Peyer's patch (tissue), 4 donors: ENCODE results near the gene PELI1.

Experiments
- CTCF ChIP-seq, 6 experiments: fragments of 450-650 bp in 4 of 6; fragments of 200-600 bp in 2 of 6; sonication (generic) in 1 of 6; IDR thresholded peaks; one replicate each; pipeline ENCODE4 v1.5.1; 2017 to 2019; ENCODE audit warnings: antibody characterized with exemption in 6 of 6, mild to moderate bottlenecking in 3 of 6, moderate library complexity in 1 of 6
- POLR2A ChIP-seq, 2 donors: fragments of 450-650 bp; IDR thresholded peaks; one replicate each; pipeline ENCODE4 v1.5.1; 2017; ENCODE audit warnings: antibody characterized with exemption in 2 of 2, mild to moderate bottlenecking in 2 of 2, moderate library complexity in 2 of 2

GRCh38 chr2:64162516-64162915 lies 18.3 kb upstream of the PELI1 start:
- TF ChIP-seq CTCF (IDR thresholded peaks at IDR 0.05) (no peak), POLR2A (IDR thresholded peaks at IDR 0.05) (no peak)
